ENCODE measurements around the gene BCAP31. TPM values are rescaled to one million over a fixed set of nuclear protein-coding genes. Genes with fewer than 3 reads are reported as not detected.
A peak's percentile ranks its signal among the peaks of the same experiment; 100 is the strongest.
"Not testable (repeated sequence)": the region's sequence is repeated elsewhere in the genome, so short reads cannot be mapped to it uniquely, and the experiment has no call there.

BCAP31 gene
- total and polyA plus RNA-seq, 4 donors, result 101 to 130 (median 123) TPM

DNA sequence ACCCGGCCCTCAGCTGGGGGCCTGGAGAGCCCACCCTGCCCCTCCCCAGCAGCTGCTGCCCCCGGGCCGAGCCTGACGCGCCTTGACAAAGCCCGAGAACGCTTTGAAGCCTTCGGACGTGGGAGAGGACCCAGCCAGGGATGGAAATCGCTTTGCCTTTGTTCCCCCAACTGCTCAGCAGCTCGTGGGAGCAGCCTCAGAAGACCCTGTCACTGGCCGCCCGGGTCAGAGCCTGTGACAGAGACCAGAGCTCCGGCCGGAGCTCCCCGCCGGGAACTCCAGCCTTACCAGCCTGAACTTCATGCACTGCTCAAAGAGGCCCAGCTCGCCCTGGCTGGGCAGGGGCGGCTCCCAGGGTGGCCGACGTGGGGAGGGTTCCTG lies 39.0 kb downstream of the BCAP31 start:
- peaks cover 0 to 1% of the 10 kb centered on the region in 2 donors for H3K27me3 ChIP-seq (ENCODE audit: control insufficient read depth in 1 of 2, insufficient read depth in 2 of 2, low read length in 1 of 2)
- no peak for DNase-seq
- ATAC-seq (ENCODE audit: low FRiP score), result no peak
- H3K27ac ChIP-seq (ENCODE audit: low read depth in 1 of 2, low read length in 2 of 2), result no peak overlapping the region
- no peaks in the 10 kb centered on the region for H3K36me3 ChIP-seq (ENCODE audit: control insufficient read depth in 1 of 2, insufficient read depth in 2 of 2, low read length in 1 of 2)
- WGBS, 2 donors, result 66 to 75% methylated on average over 20 to 21 of the region's 21 CpGs
- H3K9me3 ChIP-seq (ENCODE audit: control insufficient read depth, low read length), result no peaks in the 10 kb centered on the region
- intact Hi-C loops (cut with DNase I), result no loop called here
- no peak overlapping the region for H3K4me3 ChIP-seq (ENCODE audit: low read length in 2 of 2)
- no peaks in the 10 kb centered on the region for H3K4me1 ChIP-seq (ENCODE audit: control insufficient read depth in 1 of 2, insufficient read depth in 2 of 2, low read length in 2 of 2)

- no peaks in the 10 kb centered on the region for H3K4me1 ChIP-seq (ENCODE audit: control insufficient read depth in 1 of 2, insufficient read depth in 2 of 2, low read length in 2 of 2)
- peaks cover 0 to 1% of the 10 kb centered on the region in 2 donors for H3K27me3 ChIP-seq (ENCODE audit: control insufficient read depth in 1 of 2, insufficient read depth in 2 of 2, low read length in 1 of 2)
- no peak overlapping the region for H3K4me3 ChIP-seq (ENCODE audit: low read length in 2 of 2)
- DNase-seq, result peak; percentile 36 to 70
- 50 to 56% methylated on average over 19 to 21 of the region's 21 CpGs for WGBS, 2 donors
- ATAC-seq (ENCODE audit: low FRiP score), result no peak
- H3K9me3 ChIP-seq (ENCODE audit: control insufficient read depth, low read length), result no peaks in the 10 kb centered on the region
- intact Hi-C loops (cut with DNase I), result no loop called here
- H3K27ac ChIP-seq (ENCODE audit: low read depth in 1 of 2, low read length in 2 of 2), result no peak overlapping the region
- no peaks in the 10 kb centered on the region for H3K36me3 ChIP-seq (ENCODE audit: control insufficient read depth in 1 of 2, insufficient read depth in 2 of 2, low read length in 1 of 2)
Observed at GRCh38 chrX:153684467-153685155, 39.6 kb downstream of the BCAP31 start.

- peak; percentile 9 for DNase-seq
- ATAC-seq (ENCODE audit: low FRiP score); H3K9me3 ChIP-seq (ENCODE audit: control insufficient read depth, low read length); H3K4me1 ChIP-seq (ENCODE audit: control insufficient read depth in 1 of 2, insufficient read depth in 2 of 2, low read length in 2 of 2); H3K36me3 ChIP-seq (ENCODE audit: control insufficient read depth in 1 of 2, insufficient read depth in 2 of 2, low read length in 1 of 2); H3K27me3 ChIP-seq (ENCODE audit: control insufficient read depth in 1 of 2, insufficient read depth in 2 of 2, low read length in 1 of 2); H3K27ac ChIP-seq (ENCODE audit: low read depth in 1 of 2, low read length in 2 of 2); intact Hi-C loops (cut with DNase I); H3K4me3 ChIP-seq (ENCODE audit: low read length in 2 of 2): not testable (repeated sequence)
- WGBS, 2 donors, result 97 to 98% methylated on average over 8 of the region's 8 CpGs
Observed at GRCh38 chrX:153683486-153683885, 40.7 kb downstream of the BCAP31 start.

DNA sequence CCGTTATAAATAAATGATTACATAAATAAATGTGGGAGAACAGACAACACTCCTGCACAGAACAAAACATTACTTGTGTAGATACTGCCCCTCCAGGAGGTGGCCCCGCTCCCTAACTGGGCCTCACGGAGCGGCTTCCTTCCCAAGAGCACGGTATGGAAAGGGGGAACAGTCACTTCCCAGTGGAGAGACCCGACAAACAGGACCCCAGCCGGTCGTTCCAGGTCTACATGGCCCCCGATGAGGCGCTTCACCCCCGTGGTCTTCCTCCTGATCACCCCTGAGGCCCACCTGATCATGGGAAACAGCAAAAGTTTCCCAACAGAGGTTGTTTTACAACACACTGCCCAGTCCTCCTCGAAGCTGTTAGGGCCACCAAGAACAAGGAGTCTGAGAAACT lies 43.0 kb downstream of the BCAP31 start:
- no peak overlapping the region for H3K4me3 ChIP-seq (ENCODE audit: low read length in 2 of 2)
- no peaks in the 10 kb centered on the region for H3K36me3 ChIP-seq (ENCODE audit: control insufficient read depth in 1 of 2, insufficient read depth in 2 of 2, low read length in 1 of 2)
- H3K27ac ChIP-seq (ENCODE audit: low read depth in 1 of 2, low read length in 2 of 2), result no peak overlapping the region
- intact Hi-C loops (cut with DNase I), result no loop called here
- H3K4me1 ChIP-seq (ENCODE audit: control insufficient read depth in 1 of 2, insufficient read depth in 2 of 2, low read length in 2 of 2), result no peaks in the 10 kb centered on the region
- DNase-seq, result peak; percentile 21 to 71
- WGBS, 2 donors, result 70 to 78% methylated on average over 12 of the region's 12 CpGs
- no peaks in the 10 kb centered on the region for H3K9me3 ChIP-seq (ENCODE audit: control insufficient read depth, low read length)
- no peak for ATAC-seq (ENCODE audit: low FRiP score)
- no peaks in the 10 kb centered on the region for H3K27me3 ChIP-seq (ENCODE audit: control insufficient read depth in 1 of 2, insufficient read depth in 2 of 2, low read length in 1 of 2)

- WGBS, 2 donors, result 67 to 75% methylated on average over 27 of the region's 27 CpGs
- Histone ChIP-seq H3K9me3 (ENCODE audit: control insufficient read depth, low read length) (no peaks in the 10 kb centered on the region), H3K4me1 (ENCODE audit: control insufficient read depth in 1 of 2, insufficient read depth in 2 of 2, low read length in 2 of 2) (no peaks in the 10 kb centered on the region), H3K4me3 (ENCODE audit: low read length in 2 of 2) (no peak overlapping the region), H3K27me3 (ENCODE audit: control insufficient read depth in 1 of 2, insufficient read depth in 2 of 2, low read length in 1 of 2) (no peaks in the 10 kb centered on the region), H3K36me3 (ENCODE audit: control insufficient read depth in 1 of 2, insufficient read depth in 2 of 2, low read length in 1 of 2) (no peaks in the 10 kb centered on the region), H3K27ac (ENCODE audit: low read depth in 1 of 2, low read length in 2 of 2) (no peak overlapping the region)
- ATAC-seq (ENCODE audit: low FRiP score) (no peak), DNase-seq (peak in 1 of 2 donors; percentile 63)
- intact Hi-C loops (cut with DNase I), result no loop called here
Observed at GRCh38 chrX:153674219-153674851, 49.9 kb downstream of the BCAP31 start.

- no peak within 1 kb of the TSS for H3K27ac ChIP-seq (ENCODE audit: low read depth in 1 of 2, low read length in 2 of 2)
- H3K36me3 ChIP-seq (ENCODE audit: control insufficient read depth in 1 of 2, insufficient read depth in 2 of 2, low read length in 1 of 2), result no peaks in the 10 kb centered on the region
- no peaks in the 10 kb centered on the region for H3K9me3 ChIP-seq (ENCODE audit: control insufficient read depth, low read length)
- intact Hi-C loops (cut with DNase I), result no loop called here
- WGBS, 2 donors, result 7 to 41% methylated on average over 70 to 98 of the region's 98 CpGs
- no peaks in the 10 kb centered on the region for H3K4me1 ChIP-seq (ENCODE audit: control insufficient read depth in 1 of 2, insufficient read depth in 2 of 2, low read length in 2 of 2)
- H3K27me3 ChIP-seq (ENCODE audit: control insufficient read depth in 1 of 2, insufficient read depth in 2 of 2, low read length in 1 of 2), result no peaks in the 10 kb centered on the region
- ATAC-seq (ENCODE audit: low FRiP score), result no peak
- H3K4me3 ChIP-seq (ENCODE audit: low read length in 2 of 2), result no peak within 1 kb of the TSS
- peak in 1 of 2 donors; percentile 69 for DNase-seq
Observed at GRCh38 chrX:153673428-153674218, 50.6 kb downstream of the BCAP31 start, which contains the start of gene PNCK. Gene PNCK, minus strand, starts transcription at chrX:153673813. Its CDS starts 737 bp downstream, at chrX:153673076.

DNA sequence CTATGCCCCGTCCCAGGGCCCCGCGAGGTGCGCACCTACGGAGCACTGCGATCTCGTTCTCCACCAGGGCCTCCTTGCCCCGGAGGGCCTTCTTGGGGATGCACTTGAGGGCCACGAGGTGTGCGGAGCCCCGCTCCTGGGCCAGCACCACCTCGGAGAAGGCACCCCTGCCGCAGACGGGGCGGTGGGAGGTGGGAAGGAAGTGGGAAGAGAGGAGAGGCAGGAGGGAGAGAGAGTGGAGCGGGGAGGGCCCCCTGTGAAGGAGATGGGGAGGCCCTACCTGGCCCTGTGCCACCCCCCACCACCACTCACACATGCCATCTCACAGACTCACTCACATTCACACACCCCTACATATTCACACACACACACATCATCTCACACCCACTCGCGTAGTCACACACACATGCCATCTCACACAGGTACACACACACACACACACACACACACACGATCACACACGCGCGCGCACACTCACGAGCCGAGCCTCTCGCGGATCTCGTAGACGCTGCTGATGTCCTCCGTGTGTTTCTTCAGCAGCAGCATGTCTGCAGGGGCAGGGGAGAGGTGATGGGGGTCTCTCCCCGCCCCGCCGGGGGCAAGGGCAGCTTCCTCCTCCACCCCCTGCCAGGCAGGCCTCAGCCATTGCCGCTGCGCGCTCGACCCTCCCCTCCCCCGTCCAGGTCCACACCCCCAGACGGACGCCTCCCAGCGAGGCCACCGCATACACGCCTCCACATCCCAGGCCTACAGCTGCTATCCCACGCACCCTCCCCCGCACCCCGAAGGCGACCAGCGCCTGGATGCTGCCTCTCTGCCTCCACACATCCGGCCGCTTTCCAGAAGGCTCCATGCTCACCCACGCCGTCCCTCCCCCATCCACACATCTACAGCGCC lies 51.4 kb downstream of the BCAP31 start:
- ATAC-seq (ENCODE audit: low FRiP score), result no peak
- Histone ChIP-seq H3K27ac (ENCODE audit: low read depth in 1 of 2, low read length in 2 of 2) (no peak overlapping the region), H3K4me3 (ENCODE audit: low read length in 2 of 2) (no peak overlapping the region), H3K9me3 (ENCODE audit: control insufficient read depth, low read length) (no peaks in the 10 kb centered on the region), H3K4me1 (ENCODE audit: control insufficient read depth in 1 of 2, insufficient read depth in 2 of 2, low read length in 2 of 2) (no peaks in the 10 kb centered on the region), H3K36me3 (ENCODE audit: control insufficient read depth in 1 of 2, insufficient read depth in 2 of 2, low read length in 1 of 2) (no peaks in the 10 kb centered on the region), H3K27me3 (ENCODE audit: control insufficient read depth in 1 of 2, insufficient read depth in 2 of 2, low read length in 1 of 2) (no peaks in the 10 kb centered on the region)
- DNase-seq, result peak in 1 of 2 donors; percentile 64
- WGBS, 2 donors, result 47 to 64% methylated on average over 49 to 53 of the region's 53 CpGs
- intact Hi-C loops (cut with DNase I), result no loop called here

Measured in aorta (tissue), 5 donors.